Measurements from ENCODE around the gene CASK.
"Not testable (repeated sequence)": the region's sequence is repeated elsewhere in the genome, so short reads cannot be mapped to it uniquely, and the experiment has no call there.

Gene CASK

DNA sequence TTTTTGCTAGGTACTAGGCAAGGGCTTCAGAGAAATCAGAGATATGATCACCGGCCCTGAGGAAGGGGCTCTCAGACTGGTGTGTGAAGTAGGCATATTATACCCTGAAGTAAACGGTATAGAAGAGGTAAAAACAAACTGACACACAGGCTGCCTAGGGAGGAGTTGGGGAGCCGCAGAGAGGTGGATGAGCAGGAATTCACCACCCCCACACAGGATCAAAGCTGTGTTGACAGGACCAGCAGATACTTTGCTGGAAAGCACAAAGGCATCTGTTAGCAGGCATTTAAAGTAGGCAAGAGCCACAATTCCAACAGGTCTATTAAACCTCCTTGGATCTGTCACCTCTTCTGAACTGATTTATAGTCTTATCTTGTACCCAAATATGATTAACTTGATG is 306.4 kb downstream of the CASK start:
- no peak for DNase-seq

DNA sequence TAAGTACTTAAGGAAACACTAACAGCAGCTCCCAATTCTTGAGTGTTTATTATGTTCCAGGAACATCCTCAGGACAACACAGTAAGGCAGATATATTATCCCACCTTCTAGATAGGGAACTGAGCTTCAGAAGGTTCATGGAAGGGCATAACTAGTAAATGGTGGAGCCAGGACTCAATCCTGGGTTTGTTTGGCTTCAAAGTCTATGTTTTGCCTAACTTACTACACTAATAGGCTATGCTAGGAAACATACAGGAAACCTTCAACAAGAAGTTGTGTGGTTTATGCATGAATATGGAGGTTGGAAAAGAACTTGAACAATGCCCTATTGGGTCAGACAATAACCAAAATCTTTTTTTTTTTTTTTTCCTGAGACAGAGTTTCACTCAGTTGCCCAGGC is 307.1 kb downstream of the CASK start:
- DNase-seq: no peak

GRCh38 chrX:41608244-41608643 is 315.1 kb downstream of the CASK start:
- no peak for DNase-seq

- DNase-seq: no peak
Observed at GRCh38 chrX:41607264-41607832, 316.0 kb downstream of the CASK start.

GRCh38 chrX:41606057-41606456 is 317.3 kb downstream of the CASK start:
- DNase-seq: not testable (repeated sequence)

- DNase-seq: no peak
Observed at GRCh38 chrX:41604766-41605543, 318.4 kb downstream of the CASK start.

- DNase-seq: no peak
Observed at GRCh38 chrX:41604177-41604576, 319.2 kb downstream of the CASK start.

- no peak for DNase-seq
Observed at GRCh38 chrX:41603596-41603995, 319.8 kb downstream of the CASK start.

DNA sequence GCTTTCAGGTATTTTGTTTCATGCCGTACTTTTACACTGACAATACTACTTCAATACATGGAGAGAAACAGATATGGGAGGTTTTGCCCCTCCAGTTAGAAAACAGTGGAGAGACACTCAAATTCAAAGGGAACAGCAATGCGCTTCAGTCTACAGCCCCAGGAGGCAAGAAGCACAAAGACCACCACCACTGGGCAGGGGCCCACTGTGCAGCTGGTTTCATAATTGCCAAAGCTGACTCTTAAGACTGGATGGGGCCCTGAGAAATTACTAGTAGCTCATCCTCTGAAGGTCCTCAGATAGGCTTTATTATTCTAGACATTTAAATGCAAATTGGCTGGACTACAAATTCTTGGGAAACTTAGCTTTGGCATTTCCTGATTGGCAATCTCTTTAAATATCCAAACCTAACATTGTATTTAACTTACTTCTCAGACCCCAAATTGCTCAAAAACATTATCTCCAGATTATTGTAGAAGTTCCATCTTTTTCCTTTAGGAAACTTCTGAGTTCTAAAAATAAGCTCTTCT is 320.5 kb downstream of the CASK start:
- no peak for DNase-seq

GRCh38 chrX:41600291-41600690 is 323.1 kb downstream of the CASK start:
- no peak for DNase-seq

- no peak for DNase-seq
Observed at GRCh38 chrX:41599507-41599906, 323.8 kb downstream of the CASK start.

DNA sequence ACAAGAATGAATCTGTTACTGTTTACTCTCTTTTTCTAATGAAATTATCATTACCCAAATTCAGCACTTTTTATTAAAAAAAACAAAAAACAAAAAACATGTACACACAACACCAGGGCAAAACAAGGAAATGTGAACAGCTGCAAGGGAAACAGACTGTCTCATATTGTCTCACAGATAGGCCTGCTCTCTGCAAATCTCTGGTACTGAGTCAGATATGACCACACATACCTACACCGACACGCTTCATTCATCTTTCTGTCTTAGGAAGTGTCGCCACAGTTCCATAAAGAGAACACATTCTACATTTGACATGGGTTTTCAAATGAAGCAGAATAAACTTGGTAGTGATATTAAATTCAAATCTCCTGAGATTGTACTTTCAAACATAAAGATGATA is 326.8 kb downstream of the CASK start:
- DNase-seq: no peak

DNA sequence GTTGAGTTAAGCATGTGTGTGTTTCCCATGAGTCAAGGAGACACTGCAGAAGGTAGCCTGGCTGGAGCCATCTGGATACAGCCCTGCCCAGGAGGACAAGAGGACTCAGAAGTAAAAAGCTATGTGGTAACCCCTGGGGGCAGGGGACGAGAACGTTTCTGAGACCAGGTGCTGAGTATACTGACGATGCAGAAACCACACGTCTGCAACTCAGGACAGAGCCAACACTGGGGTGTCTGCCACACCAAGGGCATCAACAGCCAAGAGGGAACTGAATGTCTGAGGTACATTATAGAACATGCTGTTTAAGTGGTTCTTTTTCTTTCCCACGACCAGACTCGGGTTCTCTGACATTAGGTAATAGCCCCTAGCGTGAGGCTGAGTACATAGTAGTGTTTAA is 328.7 kb downstream of the CASK start:
- DNase-seq: no peak

DNA sequence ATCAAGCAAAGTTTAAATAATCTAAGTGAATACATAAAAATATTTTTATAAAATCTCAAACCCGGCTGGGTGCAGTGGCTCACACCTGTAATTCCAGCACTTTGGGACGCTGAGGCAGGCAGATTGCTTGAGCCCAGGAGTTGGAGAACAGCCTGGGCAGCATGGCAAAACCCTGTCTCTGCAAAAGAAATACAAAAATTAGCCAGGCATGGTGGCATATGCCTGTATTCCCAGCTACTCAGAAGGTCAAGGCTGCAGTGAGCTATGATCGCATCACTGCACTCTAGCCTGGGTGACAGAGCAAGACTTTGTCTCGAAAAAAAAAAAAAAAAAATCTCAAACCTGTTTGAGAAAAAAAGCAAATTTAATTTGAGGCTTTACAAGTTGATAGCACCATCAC is 331.4 kb downstream of the CASK start:
- no peak for DNase-seq

DNA sequence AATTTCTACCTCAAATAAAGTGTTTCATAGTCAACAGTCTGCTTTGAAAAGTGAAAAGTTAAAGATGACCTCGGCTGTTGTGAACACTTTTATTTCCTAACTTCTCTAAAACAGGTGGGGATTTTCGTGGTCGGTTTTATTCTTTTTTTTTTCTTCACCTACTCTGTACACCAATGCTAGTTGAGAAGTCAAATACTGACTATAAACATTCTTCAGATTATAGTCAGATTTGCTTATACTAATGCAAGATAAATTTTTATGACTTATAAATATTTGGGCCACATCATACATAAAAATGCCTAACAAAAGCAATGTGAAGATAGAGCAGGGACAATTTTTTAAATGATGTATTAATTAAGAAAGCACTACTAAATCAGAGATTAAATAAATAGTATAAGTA is 332.7 kb downstream of the CASK start:
- DNase-seq: no peak

- DNase-seq: no peak
Observed at GRCh38 chrX:41589634-41590270, 333.6 kb downstream of the CASK start.

DNA sequence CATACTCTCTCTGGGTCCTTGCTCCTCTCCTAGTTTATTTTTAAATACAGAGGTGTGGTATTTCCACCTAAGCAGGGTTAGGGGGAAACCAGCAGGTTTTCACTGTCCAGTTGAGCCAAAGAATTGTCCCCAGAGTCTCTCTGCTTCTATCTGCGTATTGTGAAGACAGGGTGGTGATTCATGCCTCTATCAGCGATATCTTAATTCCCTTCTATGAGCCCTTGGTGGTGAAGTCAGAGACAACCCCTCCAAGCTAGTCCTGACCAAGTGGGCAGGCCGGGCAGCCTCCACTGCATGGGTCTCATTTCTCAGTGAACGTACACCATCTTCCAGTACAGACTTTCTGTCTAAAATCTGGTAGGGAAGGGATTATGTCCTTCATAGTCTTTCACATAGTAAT is 335.1 kb downstream of the CASK start:
- DNase-seq: no peak

DNA sequence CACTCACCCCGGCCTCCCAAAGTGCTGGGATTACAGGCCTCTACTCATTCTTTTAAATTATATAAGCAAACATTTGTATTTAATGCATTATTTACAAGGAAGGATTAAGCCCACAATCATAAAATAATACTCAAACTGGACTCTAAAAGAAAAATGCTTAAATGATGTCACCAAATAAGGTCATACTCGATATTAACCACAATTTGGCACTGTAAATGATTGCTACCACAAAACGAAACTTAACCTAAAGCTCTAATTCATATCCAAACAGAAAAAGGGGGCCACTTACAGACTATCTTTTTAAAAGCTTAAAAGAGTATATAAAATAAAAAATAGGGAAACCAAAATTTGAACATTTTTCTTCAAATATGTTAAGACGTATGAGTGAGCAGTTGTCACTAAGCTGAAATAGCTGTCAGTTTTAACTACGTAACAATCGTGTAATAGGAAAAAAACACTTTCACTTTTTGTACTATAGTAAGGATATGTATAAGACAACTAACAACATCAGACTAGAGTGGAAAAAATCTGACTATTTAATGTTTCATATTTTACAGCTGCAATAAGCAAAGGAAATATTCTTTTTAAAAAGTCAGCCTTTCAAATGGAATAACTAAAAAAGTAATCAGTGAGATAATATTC is 342.8 kb downstream of the CASK start:
- no peak for DNase-seq

GRCh38 chrX:41563876-41564275 is 359.5 kb downstream of the CASK start:
- no peak for DNase-seq

DNA sequence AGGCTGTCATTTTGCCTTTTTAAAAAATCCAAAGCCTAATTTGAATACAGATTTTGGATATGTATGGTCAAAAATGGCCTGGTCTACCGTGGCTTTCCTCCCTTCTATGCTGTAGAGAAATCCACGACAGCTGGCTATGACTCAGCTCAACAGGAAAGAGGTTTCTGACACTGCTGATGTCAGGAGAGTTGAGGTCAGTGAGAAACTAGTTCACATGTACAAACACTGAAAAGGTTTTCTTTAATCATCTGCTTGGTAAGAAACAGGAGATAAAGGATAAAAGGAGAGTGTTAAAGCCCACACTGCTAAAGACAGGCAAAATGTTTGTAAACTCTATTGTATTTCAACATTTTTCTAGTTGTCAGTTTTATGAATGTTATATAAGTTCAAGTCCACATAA is 362.3 kb downstream of the CASK start:
- DNase-seq: no peak

DNA sequence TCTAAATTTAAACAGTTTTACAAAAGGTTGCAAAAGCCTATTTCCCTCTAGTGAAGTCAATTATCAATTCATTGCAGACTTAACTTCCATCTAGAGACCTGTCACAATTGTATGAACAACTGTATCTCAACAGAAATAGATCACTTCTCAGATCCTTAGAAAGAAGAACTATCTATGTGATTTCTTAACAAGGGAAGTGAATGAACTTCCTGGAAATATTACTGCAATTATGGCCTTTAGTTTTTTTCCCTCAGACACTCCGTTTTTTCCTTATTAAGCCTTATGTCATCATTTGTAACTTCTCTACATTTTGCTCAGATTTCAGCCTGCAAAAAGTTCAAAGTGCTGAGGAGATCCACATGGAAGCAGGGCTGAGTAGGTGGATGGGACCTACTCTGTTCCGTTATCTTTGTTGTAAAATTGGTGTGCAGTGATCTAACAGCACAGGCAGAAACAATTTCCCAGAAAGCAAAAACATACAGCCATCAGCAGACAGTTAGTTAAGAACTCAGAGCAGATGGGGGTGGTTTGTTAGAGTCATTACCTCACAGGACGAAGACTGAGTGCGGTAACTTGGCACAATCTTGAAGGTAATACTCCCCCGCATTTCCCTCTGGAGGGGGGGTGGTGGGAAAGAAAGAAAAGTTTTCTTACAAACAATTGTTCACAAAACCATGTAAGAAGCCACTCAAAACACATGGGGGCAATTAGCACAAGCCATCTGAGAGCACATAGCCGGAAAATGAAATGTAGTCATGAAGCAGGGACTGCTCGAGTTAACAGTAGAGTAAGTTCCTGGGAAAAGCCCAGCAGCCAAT is 363.9 kb downstream of the CASK start:
- no peak for DNase-seq

DNA sequence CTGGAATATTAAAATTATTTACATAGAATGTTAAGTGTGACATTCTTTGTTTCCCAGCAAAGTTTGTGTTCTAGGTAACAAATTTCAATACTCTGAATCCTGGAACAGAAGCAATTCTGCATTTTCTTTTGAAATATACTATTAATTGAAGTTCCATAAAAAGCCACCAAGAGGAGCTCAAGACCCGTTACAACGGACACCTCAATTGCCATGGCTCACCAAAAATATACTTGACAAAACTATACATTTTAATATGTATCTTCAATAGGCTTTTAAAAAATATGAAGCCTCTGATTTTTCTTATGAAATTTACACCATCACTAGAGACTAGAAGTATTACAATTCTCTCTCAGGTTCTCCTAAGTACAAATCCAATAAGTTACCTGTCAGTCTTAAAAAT is 364.8 kb downstream of the CASK start:
- peak; percentile 10 for DNase-seq

GRCh38 chrX:41556958-41557357 is 366.4 kb downstream of the CASK start:
- DNase-seq: no peak

Data from NCI-H2227 treated with DMSO at 0.1 percent for 48 hours (cell line).